ENCODE measurements around the gene PROP1. TPM values are rescaled to one million over a fixed set of nuclear protein-coding genes. Genes with fewer than 3 reads are reported as not detected.
"Not testable (repeated sequence)": the region's sequence is repeated elsewhere in the genome, so short reads cannot be mapped to it uniquely, and the experiment has no call there.

The PROP1 gene
- not detected in 2 replicates for total RNA-seq

DNA sequence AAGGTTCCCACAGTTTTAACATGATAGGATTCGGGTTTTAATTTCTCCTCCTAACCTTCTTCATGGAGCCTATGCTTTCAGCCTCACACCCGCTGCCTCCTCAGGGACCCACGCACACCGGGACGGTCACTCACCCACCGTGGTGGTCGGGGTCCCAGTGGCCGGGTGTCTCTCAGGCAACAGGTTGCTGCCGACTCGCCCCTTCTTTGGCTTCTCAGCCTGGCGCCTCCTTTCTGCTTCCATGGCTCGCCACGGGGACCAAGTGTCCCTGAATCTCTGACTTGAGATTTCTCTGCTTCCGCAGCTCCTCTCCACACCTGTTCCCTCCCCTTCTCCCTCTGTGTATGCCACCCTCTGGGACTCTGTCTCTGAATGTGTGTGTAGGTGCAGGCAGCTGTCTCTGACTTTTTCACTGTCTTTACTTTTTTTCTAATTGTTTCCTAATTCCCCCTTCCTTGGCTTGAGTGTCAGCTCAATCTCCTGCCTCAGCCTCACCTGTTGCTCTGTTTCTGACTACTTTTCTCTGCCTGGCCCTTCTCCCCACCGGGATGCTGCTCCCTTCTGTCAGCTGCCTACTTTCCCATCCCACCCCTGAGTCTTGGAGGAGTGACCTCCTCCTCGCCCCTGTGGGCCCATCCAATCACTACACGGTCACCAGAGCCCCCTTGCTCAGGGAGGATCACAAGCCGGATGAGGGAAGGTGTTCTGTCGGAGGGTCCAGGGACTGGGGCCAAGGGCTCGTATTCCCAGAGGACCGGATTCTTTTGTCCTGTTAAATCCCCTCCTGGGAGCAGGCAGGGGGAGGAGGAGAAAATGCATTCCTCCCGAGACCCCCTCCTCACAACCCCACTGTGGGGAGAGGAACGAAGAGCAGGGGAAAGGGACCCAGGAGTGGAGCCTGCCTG is at the start of gene PROP1:
PROP1 (minus strand) TSS at position 552 of the 905 bp plus-strand sequence; CDS start at position 243, 309 bp downstream.
- no peak for DNase-seq (ENCODE audit: extremely low read depth, low read depth, low spot score)

DNA sequence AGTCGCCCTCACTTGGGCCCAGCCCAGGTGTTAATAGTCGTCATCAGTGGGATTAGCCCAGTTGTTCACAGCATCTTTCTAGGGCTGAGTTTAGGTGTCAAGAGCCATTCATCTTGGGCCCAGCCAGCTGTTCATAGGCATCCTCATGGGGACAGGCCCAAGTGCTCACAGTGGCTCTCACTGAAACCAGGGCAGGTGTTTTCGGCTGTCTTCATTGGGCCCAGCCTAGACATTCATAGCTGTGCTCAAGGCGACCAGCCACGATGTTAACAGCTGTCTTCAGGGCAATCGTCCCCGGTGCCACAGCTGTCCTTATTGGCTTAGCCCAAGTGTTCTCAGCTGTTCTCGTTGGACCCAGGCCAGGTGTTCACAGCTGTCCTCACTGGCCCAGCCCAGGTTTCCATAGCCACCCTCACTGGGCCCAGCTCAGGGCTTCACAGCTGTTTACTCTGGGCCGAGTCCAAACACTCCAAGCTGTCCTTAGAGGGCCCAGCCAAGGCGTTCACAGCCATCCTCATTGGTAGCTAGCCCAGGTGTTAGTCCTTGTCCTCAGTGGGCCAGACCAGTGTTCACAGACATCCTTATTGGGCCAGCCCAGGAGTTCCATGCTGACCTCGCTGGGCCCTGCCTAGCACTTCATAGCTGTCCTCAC is 23.5 kb upstream of the PROP1 start:
- DNase-seq (ENCODE audit: extremely low read depth, low read depth, low spot score) = not testable (repeated sequence)

DNA sequence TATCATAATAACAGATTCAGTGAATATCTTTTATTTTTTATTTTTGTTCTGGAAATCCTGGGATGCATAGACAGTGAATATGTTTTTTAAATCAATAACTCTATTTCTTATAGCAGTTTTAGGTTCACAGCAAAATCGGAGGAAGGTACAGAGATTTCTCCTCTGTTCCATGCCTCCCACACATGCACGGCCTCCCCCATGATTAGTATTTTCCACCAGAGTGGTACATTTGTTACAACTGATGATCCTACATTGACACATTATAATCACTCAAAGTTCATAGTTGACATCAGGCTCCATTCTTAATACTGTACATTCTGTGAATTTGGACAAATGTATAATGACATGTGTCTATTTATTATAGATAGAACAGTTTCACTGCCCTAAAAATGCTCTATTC is 16.7 kb upstream of the PROP1 start:
- DNase-seq (ENCODE audit: extremely low read depth, low read depth, low spot score) = not testable (repeated sequence)

DNA sequence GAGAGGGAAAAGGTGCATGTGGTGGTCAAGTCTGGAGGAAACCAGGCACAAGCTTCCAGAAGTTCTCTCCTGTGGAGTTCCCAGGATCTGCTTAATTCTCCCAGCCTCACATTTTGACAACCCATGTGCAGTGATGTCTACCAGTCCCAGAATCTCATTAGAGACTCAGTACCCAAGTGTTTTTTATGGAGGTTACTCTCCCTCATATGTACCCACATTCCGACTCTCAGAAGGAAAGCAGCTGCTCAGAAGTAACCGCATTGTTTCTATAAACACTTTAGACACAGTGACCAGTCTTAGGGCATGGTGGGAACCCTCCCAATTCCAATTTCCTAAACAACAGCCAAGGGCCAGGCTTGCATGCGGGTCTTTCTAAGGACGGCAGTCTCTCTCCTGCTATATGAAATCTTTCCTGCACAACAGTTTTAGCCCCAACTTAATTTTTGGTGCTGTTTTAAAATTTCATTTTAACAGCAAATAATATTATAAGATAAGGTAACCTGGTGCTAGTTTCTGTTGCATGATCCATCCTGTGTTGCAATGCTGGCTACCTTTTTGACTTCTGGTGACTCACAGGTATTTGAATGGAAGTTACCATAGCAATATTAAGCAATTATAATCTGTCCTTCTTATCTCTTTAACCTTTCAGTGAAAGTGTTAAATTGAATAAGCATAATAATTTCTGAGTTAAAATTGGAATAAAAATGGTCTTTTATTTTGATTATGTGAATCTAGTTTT is 15.9 kb upstream of the PROP1 start:
- DNase-seq (ENCODE audit: extremely low read depth, low read depth, low spot score) = not testable (repeated sequence)

DNA sequence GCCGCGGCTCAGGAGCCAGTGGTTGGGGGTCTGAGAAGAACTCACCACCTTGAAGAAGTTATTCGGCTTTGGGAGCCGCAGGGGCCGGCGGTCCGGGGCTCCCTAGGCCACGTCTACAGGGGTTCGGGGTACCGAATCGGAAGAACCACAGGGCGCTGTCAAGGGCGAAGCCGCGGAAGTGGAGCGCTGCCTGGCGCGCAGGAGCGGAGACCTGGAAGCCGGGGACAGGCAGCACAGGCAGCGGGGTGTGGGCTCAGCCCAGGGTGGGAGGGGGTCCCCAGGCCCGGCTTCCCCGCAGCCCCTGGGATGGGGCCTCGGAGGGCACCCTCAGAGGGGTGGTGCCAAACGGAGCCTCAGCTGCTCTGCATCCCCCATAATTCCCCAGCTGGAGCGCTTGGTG is 11.2 kb upstream of the PROP1 start:
- DNase-seq (ENCODE audit: extremely low read depth, low read depth, low spot score) = not testable (repeated sequence)

DNA sequence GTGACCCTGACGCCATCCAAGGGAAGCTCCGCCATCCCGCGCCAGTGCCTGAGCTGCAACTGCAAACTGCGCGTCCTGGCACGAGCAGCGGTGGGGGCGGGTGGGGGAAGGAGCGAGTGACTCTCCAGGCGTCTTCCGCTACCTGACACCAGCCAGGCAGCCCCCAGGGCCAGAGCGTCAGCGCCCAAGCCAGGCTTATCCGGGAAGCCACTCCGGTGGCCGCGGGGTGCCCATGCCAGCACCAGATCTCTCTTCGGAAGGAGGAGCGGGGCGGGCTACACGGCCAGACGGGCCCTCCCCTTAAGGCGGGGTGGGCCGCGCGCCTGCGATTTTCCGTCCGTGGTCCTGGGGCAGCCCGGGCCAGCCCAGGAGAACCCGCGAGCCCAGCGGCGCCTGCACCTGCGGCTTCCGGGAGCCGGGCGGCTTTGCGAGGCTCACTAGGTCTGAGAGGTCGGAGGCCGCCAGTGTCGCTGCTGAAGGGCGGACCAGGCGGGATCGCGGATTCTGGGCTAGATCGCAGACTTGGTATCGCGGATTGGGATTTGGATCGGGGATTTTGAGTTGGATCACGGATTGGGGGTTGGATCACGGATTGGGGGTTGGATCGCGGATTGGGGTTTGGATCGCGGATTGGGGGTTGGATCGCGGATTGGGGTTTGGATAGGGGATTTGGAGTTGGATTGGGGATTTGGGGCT is 10.6 kb upstream of the PROP1 start:
- not testable (repeated sequence) for DNase-seq (ENCODE audit: extremely low read depth, low read depth, low spot score)

DNA sequence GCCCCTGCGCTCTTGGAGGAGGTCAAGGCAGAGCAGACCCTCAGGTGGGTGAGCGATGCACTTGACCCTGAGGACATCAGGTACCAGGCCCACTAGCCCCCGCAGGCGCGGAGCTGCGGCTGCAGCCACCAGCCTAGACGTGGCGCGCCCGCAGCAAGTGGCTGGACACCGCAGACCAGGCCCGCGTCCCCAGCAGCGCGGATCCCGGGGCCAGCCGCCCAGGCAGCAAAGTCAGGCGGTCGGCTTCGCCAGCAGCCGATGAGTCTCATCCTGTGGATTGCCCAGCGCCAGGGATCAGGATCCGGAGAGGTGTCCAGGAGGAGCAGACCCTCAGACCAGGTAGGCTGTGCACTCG is 10.1 kb upstream of the PROP1 start:
- not testable (repeated sequence) for DNase-seq (ENCODE audit: extremely low read depth, low read depth, low spot score)

DNA sequence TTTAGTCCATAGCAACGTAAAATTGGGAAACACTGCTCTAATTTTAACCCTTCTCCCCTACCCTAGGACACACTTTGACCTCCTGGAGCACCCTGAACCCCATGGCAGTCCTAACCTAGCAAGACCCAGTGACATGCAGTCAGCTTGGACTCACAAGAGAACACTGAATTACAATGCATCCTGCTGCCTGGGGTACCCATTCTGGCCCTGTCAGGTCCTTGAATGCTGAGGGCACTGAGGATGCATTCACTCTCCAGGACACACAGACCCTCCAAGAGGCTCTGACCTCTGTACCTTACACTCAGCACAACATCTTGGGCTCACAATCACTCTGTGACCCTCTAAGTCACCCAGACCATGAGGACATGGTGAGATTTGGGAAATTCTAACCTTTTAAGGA is 1.8 kb upstream of the PROP1 start:
- DNase-seq (ENCODE audit: extremely low read depth, low read depth, low spot score) = no peak

DNA sequence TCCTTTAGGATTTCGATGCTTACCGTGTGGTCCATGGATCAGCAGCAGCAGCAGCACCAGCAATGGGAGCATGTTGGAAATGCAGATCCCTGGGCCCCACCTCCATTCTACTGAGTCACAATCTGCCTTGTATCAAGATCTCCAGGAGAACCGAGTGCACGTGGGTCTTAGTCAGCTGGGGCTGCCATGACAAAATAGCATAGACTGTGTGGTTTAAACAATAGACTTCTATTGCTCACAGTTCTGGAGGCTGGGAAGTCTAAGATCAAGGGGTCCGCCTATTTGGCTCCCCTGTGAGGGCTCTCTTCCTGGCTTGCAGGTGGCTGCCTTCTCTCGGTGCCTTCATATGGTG is 1.3 kb upstream of the PROP1 start:
- no peak for DNase-seq (ENCODE audit: extremely low read depth, low read depth, low spot score)

DNA sequence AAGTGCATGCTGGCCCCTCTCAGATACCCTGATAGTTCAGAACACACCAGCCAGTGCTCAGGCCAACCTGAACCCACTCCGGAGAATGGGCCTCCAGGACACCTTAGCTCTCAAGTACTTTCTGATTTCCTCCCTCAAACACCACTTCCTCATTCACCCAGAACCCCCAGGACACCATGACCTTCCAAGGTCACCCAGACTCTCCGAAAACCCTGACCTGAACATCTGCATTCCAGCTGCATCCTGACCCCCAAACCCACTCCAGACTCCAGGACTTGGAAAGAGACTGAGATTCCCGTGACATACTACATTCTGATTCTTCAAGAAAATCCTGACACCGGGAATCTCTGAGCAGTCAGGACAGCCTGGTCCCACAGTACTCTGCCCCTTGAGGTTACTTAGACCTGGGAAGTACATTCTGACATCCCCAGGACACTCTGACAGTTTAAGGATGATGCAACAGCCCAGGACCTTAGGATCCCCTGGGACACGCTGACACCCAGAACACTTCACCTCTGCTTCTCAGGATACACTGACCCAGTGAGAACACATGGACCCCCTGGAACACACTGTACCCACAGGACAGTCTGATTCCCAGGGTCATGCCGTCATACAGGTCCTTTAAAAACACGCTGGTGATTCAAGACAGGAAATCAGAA is 747 bp upstream of the PROP1 start:
- no peak for DNase-seq (ENCODE audit: extremely low read depth, low read depth, low spot score)

DNA sequence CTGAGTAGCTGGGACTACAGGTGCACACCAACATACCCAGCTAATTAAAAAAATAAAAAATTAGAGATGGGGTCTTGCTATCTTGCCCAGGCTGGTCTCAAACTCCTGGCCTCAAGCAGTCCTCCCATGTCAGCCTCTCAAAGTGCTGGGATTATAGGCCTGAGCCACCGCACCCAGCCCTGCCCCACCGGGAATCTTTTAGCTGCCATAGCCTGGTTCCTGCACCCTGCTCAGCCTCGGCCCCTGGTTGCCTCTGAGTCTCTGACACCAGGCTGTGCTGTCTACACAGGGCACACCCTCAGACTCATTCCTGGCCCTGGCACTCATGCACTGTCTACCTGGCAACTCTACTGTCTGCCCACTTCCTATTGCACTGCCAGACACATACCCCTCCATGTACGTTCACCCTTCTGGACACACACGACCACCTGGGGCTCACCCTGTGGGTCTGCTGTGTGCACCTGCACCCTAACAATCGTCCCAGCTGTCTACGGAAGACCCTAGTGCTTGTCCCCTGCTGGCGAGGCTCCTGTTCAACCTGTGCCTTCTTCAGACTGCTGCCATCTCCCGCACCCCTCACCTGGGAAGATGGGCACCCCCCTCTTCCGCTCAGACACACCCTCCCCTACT is 1.4 kb downstream of the PROP1 start:
- DNase-seq (ENCODE audit: extremely low read depth, low read depth, low spot score) = no peak

DNA sequence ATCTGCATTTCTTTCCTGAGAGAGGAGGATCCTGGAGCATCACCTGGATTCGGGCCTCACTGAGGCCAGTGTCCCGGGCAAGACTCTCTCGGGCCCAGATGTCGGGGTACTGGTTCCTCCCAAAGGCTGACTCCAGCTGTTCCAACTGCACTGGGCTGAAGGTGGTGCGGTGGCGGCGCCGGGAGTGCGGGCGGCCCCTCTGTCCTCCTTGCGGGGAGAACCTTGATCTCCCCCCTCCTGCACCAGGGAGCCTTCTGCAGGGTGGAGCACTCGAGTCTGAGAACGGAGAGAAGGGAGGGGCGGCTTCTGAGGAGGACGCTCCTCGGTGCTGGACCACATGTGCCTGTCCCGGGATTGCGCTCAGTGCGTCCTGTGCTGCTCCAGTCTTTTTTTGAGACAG is 2.0 kb downstream of the PROP1 start:
- DNase-seq (ENCODE audit: extremely low read depth, low read depth, low spot score) = no peak

DNA sequence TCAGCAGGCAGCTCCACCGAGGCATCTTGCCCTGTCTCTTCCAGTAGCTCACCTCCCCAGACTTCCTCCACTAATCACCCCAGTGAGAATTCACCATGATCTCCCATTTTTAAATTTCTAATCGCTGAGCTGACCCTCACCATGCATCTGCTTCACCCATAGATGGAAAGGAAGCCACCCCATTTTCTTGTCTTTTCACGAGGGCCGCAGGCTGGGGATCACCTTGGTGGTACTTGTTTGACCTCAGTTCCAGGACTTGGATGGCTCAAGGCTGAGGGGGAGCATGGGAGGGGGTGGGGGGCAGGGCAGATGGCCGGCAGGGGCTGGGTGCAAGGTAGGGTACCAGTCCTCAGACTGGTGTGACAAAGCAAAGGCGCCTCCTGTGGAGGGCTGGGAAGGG is 3.6 kb downstream of the PROP1 start:
- no peak for DNase-seq (ENCODE audit: extremely low read depth, low read depth, low spot score)

DNA sequence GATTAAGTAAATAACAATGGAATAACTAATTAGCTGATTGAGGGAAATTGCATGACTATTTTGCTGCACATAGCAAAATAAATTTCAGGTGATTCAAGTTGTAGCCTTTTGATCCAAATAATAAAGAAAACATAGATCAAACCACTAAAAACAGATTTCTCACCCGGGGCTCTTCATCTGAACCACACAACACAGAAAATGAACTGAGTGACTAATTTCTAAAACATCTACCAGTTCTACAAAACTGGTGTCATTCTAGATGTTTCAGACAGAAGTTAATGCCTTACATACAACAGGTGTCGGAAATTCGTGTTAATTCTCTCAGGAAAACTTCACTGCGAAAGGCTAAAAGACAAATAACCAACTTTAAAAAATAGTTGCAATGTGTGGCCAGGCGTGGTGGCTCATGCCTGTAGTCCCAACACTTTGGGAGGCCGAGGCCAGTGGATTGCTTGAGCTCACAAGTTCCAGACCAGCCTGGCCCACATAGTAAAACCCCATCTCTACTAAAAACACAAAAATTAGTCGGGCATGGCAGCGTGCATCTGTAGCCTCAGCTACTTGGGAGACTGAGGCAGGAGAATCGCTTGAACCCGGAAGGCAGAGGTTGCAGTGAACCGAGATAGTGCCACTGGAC is 6.9 kb downstream of the PROP1 start:
- no peak for DNase-seq (ENCODE audit: extremely low read depth, low read depth, low spot score)

DNA sequence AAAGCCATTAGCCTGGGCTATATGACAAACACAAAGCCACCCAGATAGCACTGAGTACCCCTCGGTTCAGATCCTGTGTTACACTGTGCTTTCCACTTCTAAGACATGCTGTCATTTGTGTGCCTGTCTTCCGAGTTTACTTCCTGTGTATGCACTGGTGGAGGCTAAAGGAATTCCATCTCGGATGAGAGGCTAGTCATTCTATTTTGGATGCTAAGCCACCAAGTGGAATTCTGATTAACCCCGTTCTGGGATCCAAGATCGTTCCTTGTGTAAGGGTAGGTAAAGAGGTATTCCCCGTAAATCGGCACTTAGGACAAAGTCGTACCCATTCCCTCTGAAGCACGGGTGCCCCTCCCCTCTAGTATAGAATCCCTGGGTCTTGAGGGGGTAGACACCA is 8.7 kb downstream of the PROP1 start:
- DNase-seq (ENCODE audit: extremely low read depth, low read depth, low spot score) = no peak

DNA sequence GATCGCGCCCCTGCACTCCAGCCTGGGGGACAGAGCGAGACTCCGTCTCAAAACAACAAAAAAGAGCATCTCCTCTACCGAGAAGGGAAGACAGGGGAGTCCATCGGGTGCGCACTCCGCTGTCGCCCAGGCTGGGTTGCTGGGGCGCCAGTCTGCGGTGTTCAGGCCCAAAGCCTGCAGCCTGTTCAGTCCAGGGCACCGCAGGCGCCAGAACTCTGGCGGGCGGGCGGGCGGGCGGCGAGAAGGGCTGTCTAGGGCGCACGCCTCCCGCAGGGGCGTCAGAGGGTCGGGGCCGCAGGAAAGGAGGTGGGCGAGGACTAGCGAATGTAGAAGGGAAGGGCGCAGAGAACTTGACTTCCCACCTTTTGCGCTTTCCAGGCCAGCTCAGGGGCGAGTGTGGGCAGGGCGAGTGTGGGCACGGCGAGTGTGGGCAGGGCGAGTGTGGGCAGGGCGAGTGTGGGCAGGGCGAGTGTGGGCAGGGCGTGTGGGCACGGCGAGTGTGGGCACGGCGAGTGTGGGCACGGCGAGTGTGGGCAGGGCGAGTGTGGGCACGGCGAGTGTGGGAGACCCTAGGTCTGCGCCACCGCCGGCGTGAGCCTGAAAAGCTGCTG is 10.5 kb downstream of the PROP1 start:
- DNase-seq (ENCODE audit: extremely low read depth, low read depth, low spot score) = no peak

DNA sequence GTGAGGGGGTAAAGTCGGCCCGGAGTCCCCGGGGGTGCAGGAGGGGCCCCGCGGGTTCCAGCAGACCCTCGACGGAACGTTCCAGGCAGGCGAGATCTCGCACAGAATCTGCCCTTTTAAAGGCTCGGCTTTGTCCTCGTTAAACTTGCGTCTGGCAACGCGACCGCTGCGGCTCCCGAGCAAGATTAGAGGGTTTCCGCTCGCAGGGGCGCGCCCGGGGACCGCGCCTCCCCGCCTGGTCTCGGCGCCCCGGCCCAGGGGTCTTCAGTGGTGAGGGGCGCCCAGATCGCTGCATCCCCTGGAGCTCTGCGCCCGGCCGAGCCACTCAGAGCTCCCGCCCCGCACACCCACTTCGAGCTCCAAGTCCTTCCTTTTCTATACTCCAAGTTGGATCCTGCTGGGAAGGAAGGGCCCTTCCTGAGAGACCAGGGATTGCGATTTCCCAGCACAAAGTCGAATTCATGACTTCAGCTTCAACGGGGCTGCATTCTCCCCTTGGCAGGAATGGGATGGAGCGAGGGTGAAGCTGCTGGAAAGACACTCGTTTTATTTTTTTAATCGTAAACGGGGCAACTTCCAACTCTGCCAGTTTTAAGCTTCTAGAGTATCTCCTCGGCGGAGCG is 11.3 kb downstream of the PROP1 start:
- DNase-seq (ENCODE audit: extremely low read depth, low read depth, low spot score) = no peak

DNA sequence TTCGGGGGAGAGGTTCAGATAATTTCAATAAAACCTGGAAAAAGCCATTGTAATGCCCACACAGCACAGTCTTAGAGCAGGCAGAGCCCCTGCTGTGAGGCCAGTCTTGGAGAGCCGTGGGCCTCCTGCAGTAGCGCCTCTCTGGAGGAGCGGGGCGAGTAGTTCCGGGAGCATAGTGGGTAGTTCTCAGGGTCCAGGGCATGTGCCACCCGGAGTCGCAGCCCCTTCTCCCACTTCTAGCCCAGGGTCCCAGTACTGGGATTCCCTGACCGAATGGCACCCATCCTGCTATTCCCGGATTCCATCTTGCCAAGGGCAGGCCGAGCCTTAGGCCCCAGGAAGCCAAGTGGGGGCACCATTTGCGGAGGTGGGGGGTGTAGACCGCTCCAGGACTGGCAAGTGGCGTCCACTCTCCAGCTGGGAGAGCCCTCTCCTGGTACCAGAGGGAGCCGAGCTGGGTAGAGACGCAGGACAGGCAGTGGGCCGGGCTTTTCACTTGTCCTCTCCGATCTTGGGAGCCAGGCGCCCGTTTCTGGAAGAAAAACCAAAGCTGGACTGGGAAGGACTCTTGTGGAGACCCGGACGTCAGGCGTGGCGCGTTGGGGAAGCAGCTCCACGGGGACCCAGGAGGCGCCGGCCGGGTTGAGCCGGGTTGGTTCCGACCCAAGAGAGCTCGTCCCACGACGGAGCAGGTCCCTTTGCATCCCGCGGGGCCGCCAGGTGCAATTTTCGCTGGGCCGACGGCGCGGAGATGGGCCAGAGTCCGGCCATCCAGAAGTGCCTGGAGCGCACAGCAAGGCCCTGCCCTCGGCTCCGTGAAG is 12.1 kb downstream of the PROP1 start:
- no peak for DNase-seq (ENCODE audit: extremely low read depth, low read depth, low spot score)
